ENCODE data around the gene SLC30A4. TPM values are rescaled to one million over a fixed set of nuclear protein-coding genes. Genes with fewer than 3 reads are reported as not detected.

Gene SLC30A4, protein sequence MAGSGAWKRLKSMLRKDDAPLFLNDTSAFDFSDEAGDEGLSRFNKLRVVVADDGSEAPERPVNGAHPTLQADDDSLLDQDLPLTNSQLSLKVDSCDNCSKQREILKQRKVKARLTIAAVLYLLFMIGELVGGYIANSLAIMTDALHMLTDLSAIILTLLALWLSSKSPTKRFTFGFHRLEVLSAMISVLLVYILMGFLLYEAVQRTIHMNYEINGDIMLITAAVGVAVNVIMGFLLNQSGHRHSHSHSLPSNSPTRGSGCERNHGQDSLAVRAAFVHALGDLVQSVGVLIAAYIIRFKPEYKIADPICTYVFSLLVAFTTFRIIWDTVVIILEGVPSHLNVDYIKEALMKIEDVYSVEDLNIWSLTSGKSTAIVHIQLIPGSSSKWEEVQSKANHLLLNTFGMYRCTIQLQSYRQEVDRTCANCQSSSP
- total RNA-seq (2021), result 0.02 TPM in 1 of 2 replicates, not detected in the other
- long read RNA-seq, result 0 reads

DNA sequence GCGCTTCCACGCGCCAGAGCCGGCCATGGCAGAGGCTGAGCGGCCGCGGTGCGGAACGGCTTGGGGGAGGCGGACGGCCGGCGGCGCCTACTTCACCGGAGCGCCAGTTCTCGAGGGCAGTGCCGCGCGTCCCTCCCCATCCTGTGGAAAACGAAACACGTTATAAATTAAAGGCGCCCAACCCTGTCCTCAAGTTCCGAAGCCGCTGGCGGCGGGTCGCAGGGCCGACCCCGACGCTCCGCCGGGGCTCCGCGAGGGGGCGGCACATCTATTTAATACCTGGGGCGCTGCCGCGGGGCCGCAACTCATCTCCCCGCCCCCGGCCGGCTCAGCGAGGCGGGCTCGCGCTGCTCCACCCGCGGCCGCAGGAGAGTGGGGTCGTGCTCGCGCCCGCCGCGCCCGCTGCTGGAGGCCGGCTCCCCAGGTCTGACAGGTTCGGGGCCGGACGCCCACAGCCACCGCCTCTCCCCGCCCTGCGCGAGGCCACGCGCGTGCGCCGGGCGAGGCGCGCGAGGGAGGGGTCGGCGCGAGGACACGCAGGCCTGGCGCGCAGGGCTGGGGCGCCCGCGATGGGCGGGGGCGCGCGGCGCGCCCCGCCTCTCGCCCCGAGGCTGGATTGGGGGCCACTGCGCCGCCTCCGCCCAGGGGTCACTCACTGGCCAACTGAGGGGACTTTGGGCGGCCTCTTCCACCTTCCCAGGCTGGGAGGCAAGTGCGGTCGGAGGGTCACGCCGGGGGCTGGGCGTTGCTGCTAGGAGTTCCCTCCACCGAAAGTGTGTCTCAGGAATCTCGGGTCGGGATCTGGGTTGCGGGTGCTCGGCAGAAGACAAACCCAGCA is at the start of gene SLC30A4:
Gene SLC30A4, minus strand, starts transcription at position 428 of the 838 bp plus-strand sequence. Its CDS starts 401 bp downstream, at position 27.
- H2BK12ac ChIP-seq (ENCODE audit: insufficient read length, low read depth, low read length), result no peak within 1 kb of the TSS
- no peak within 1 kb of the TSS for H3K18ac ChIP-seq (ENCODE audit: insufficient read length, low read depth, low read length)
- H4K8ac ChIP-seq (replicated peaks; ENCODE audit: insufficient read length, low read depth, low read length), result no peak within 1 kb of the TSS
- no peak within 1 kb of the TSS for H3K23ac ChIP-seq (ENCODE audit: insufficient read length, low read depth, low read length)
- H3T11ph ChIP-seq (ENCODE audit: low read length), result no peak within 1 kb of the TSS
- H3K4me2 ChIP-seq (ENCODE audit: insufficient read depth, insufficient read length, low read length), result peak within 1 kb of the TSS; percentile 75
- TF ChIP-seq, protein P1, sequence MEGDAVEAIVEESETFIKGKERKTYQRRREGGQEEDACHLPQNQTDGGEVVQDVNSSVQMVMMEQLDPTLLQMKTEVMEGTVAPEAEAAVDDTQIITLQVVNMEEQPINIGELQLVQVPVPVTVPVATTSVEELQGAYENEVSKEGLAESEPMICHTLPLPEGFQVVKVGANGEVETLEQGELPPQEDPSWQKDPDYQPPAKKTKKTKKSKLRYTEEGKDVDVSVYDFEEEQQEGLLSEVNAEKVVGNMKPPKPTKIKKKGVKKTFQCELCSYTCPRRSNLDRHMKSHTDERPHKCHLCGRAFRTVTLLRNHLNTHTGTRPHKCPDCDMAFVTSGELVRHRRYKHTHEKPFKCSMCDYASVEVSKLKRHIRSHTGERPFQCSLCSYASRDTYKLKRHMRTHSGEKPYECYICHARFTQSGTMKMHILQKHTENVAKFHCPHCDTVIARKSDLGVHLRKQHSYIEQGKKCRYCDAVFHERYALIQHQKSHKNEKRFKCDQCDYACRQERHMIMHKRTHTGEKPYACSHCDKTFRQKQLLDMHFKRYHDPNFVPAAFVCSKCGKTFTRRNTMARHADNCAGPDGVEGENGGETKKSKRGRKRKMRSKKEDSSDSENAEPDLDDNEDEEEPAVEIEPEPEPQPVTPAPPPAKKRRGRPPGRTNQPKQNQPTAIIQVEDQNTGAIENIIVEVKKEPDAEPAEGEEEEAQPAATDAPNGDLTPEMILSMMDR (conservative IDR thresholded peaks at IDR 0.05), result peak; percentile 54
- H3K27ac Mint-ChIP-seq, result no peak within 1 kb of the TSS
- peaks cover 39% of the 10 kb centered on the region for H3K27me3 ChIP-seq (ENCODE audit: insufficient read depth, low read length)
- H3K14ac ChIP-seq (ENCODE audit: insufficient read depth, low read length), result no peak within 1 kb of the TSS; the same call in 1 of the 2 replicates
- no peak within 1 kb of the TSS for H3K9ac ChIP-seq (ENCODE audit: extremely low read depth, insufficient read length, low read length)
- H4K91ac ChIP-seq (ENCODE audit: insufficient read length, low read depth, low read length), result no peak within 1 kb of the TSS
- H2AFZ ChIP-seq (ENCODE audit: low read length), result no peak within 1 kb of the TSS
- H3K4me3 Mint-ChIP-seq, result peak within 1 kb of the TSS; percentile 71 to 86
- H3K79me1 ChIP-seq (ENCODE audit: insufficient read depth, low read depth, low read length, poor library complexity, severe bottlenecking), result no peaks in the 10 kb centered on the region
- no peak within 1 kb of the TSS for H4K5ac ChIP-seq (ENCODE audit: insufficient read length, low read depth, low read length)
- H2BK20ac ChIP-seq (ENCODE audit: low read depth, low read length, poor library complexity, severe bottlenecking), result no peak within 1 kb of the TSS
- H2BK15ac ChIP-seq (ENCODE audit: low read depth, low read length), result no peak within 1 kb of the TSS
- no CpG with 5 or more reads among the region's 106 CpGs for WGBS (ENCODE audit: extremely low coverage, insufficient read length, low lambda C conversion rate)
- H2BK120ac ChIP-seq (ENCODE audit: low read depth, low read length, poor library complexity, severe bottlenecking), result no peak within 1 kb of the TSS
- no peak within 1 kb of the TSS for H3K27ac ChIP-seq (ENCODE audit: insufficient read length, low read depth, low read length)
- H3K4ac ChIP-seq (ENCODE audit: low read depth, low read length), result no peak within 1 kb of the TSS
- no peaks in the 10 kb centered on the region for H3K4me1 ChIP-seq (ENCODE audit: insufficient read depth, low read length)
- peaks cover 96% of the 10 kb centered on the region for H3K27me3 Mint-ChIP-seq (ENCODE audit: low read depth)
- no peak within 1 kb of the TSS for H2BK5ac ChIP-seq (ENCODE audit: insufficient read length, low read length)
- H3K9me3 Mint-ChIP-seq, result no peaks in the 10 kb centered on the region; a peak in 1 of 5 replicates
- H4K20me1 ChIP-seq (ENCODE audit: control insufficient read depth, insufficient read depth, insufficient read length), result no peaks in the 10 kb centered on the region
- peaks cover 6% of the 10 kb centered on the region for H3K23me2 ChIP-seq (ENCODE audit: insufficient read length, low read depth, low read length, poor library complexity, severe bottlenecking)
- H3K36me3 Mint-ChIP-seq (ENCODE audit: insufficient read depth in 1 of 3, low read depth in 3 of 3), result no peaks in the 10 kb centered on the region
- H2AK5ac ChIP-seq (ENCODE audit: insufficient read length, low read length), result no peak within 1 kb of the TSS
- peak; percentile 59 for DNase-seq
- no peaks in the 10 kb centered on the region for H3K79me2 ChIP-seq (ENCODE audit: insufficient read depth, low read length)
- no peaks in the 10 kb centered on the region for H3K9me3 ChIP-seq (ENCODE audit: control insufficient read depth, low read depth, low read length)
- peaks cover 5 to 9% of the 10 kb centered on the region in 2 experiments; a peak in 3 of 4 replicates for H3K4me1 Mint-ChIP-seq
- no peak within 1 kb of the TSS for H3K56ac ChIP-seq (ENCODE audit: insufficient read length, low read depth, low read length)

All from H9 (cell line).